GM19463 (cell line): ENCODE results near the gene NSMCE1.
"Not testable (repeated sequence)": the region's sequence is repeated elsewhere in the genome, so short reads cannot be mapped to it uniquely, and the experiment has no call there.

ENCODE experiments used
- ATAC-seq: cut with Tn5 transposase; IDR thresholded peaks from one replicate; pipeline ENCODE4 v1.9.1; 2021; ENCODE audit warnings: mild to moderate bottlenecking, moderate library complexity; ENCODE audit not compliant: unreplicated experiment

The NSMCE1 gene

DNA sequence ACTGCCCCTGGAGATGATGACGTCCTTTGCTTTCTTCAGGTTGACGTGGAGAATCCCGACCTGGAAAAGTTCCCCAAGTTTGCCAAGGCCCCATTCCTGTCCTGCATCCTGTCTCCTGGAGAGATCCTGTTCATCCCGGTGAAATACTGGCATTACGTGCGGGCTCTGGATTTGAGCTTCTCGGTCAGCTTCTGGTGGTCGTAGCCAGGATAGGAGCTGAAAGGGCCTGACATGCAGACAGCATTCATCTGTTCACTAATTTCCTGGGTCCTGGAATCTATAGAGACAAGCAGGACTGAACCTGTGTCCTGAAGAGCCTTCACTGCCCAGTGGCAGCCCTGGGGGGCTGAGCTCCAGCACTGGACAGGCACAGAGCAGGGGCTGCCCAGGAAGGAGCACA is 48.0 kb downstream of the NSMCE1 start:
- no peak for ATAC-seq

DNA sequence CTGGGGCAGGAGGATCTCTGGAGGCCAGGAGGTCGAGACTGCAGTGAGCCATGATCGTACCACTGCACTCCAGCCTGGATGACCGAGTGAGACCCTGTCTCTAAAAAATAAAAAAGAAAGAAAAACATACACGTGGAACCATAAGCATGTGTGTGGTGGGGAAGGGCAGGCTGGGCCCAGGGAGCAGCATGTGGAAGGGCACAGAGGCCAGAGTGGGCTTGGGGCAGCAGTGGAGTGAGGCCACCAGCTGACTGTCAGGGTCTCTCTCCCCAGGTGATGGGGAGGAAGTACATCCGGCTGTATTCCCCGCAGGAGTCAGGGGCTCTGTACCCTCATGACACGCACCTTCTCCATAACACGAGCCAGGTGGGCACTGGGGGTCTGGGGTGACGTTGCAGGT is 48.5 kb downstream of the NSMCE1 start:
- ATAC-seq = no peak

DNA sequence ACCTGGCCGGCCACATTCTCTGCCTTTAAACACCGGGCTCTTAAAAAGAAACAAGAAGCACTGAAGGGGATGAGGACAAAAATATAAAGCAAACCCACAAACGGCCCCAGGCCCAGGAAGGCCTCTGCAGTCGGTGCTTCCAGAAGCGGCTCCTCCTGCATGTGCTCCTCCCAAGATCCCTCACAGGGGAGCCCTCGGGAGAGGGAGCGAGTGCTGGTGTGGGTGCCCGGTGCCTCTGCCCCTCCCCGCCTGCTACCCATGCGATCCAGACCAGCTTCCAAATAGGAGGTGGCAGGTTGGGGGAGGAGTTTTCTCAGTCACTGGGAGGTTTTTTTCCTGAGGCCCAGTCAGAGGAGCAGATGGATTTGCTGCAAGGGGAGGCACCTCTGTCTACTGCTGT is 49.4 kb downstream of the NSMCE1 start:
- no peak for ATAC-seq

DNA sequence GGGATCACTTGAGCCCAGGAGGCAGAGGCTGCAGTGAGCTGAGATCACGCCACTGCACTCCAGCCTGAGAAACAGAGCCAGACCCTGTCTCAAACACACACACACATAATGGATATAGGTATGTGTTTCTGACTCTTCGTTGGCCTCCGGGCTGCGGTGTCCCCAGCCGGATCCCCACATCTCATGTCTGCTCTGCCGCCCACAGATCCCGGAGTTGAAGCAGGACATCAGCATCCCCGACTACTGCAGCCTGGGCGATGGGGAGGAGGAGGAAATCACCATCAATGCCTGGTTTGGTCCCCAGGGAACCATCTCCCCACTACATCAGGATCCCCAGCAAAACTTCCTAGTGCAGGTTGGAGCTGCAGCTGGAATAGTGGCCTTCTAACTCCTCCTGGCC is 49.8 kb downstream of the NSMCE1 start:
- no peak for ATAC-seq

DNA sequence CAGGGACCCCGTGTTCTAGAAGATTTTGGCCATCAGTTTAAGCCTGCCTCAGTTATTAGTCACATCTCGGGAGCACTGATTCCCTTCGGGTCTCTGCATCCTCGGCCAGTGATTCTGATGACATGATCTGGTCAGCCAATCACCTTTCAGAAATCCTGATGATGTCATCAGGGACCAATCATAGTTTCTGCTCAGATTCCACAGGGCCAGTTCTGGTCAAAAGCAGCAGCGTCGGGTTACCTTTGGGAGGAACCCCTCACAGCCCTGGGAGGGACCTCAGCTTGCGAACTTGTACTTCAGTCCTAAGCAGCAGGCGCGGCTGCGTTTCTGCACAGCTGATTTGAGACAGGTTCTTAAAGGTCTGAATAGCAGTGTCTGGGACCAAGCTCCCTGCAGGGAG is 51.3 kb downstream of the NSMCE1 start:
- ATAC-seq = no peak

DNA sequence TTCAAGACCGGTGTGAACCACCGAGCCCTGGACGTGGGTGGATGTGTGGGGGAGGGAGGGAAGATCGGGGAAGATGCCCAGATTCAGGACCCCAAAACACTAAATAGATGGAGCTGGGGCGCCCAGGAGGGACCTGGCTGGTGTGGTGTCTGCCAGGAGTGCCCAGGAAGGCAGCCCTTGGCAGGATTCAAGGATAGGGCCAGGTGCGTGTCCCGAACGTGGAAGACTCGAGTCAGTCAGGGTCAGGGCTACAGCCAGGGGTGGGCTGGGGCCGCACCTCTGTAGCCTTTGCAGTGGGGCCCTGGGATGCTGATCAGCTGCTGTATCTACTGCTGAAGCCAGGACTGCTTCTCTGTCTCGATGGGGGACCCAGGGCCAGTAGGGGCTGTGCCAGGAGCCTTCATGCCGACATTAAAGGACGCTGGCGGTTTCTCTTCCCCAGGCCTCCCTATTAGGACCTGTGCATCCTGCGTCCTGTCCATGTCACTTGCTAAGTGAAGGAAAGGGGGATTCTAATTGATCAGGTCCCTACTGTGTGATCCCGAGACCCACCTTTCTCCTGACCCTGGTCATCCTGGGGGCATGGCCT is 52.2 kb downstream of the NSMCE1 start:
- ATAC-seq = no peak

DNA sequence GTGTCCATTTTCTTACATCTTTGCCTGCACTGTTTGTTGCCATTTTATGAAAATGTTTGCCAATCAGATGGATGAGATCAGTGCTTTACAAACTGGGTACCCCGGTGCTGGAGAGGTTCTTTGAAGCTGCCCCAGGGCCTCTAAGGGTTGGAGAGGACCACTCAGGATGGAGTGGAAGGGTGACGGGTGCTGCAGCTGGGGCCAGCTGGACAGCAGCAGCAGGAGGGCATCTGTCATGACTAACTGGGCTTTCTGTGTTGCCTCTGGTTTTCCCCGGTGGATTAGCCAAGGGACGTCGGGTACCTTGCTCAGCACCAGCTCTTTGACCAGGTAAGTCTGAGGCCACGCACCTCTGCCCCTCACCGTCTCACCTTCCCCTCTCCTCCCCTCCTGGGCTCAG is 52.9 kb downstream of the NSMCE1 start:
- ATAC-seq = no peak

DNA sequence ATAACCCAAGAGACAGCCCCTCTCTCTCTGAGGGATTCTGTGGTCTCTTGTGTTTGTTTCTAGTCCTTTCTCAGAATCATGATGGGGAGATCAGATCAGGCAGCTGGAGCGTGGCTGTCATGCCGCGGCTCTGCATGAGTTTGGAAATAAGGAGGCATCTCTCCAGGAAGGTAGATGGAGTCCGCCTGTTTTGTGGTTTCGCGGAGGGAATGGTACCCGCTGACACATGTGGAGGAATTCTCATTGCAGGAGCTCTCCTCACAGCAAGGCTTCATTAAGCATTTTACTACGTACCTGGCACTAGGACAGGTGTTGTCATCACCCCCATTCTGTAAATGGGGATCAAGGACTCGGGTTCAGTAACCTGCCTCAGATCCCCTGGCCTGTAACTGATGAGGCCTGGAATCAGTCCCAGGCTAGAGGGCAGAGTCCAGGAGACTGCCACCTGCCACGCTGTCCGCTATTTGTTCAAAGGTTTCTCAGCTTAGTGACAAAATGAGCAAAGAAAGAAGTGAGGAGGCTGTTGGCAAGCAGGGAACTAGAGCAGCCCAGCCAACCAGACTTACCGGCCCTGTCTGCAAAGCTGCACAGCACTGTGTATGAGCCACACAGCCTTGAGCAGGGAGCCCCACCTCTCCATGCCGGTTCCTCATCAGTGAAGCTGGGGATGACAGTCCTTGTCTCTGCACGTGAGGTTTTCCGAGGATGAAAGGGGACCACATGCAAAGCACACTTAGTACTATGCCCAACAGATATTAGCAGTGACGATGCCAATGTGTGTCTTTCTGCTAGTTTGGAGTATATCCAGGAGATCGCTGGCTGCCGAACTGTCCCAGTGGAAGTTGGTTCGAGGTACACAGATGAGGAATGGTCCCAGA is 54.2 kb downstream of the NSMCE1 start:
- no peak for ATAC-seq

DNA sequence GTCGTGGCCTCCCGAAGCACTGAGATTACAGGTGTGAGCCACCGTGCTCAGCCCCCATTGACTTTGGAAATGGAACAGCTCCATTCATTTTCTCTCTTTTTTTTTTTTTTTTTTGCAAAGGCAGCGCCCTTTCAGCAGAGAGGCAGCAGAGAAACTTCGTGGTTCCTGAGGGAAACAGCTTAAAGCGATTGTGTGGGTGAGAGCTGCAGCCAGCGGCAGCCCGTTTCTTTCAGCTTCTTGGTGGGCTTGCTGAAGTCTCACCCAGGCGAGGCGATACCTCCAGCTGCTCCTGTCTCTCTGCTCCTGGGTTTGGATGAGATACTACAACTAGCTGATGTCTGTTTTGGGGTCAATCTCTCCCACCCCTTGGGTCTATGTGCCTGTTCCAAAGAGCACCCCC is 57.5 kb downstream of the NSMCE1 start:
- no peak for ATAC-seq

DNA sequence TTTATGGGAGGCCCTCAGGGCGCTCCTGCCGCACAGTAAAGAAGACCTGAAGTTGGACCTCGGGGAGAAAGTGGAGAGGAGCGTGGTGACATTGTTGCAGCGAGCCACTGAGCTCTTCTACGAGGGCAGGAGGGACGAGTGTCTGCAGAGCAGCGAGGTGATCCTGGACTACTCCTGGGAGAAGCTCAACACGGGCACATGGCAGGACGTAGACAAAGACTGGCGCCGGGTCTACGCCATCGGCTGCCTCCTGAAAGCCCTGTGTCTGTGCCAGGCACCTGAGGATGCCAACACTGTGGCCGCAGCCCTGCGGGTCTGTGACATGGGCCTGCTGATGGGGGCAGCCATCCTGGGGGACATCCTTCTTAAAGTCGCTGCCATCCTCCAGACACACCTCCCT is 58.4 kb downstream of the NSMCE1 start:
- no peak for ATAC-seq

DNA sequence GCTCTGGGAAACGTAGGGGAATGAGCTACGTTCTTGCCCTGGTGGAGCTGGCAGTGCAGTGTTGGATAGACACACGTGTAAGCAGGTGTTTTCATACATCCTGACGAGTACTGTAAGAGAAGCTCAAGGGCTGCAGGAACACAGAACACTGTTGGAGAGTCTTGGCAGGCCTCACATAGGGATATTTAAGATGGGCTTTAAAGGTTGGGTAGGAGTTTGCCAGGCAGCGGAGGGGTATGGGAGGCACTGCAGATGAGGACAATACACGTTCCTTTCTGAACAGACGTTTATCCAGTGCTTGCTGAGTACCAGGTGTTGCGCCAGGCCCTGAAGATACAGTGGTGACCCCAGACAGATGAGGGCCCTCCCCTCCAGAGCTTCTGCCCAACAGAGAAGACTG is 59.0 kb downstream of the NSMCE1 start:
- ATAC-seq = no peak

DNA sequence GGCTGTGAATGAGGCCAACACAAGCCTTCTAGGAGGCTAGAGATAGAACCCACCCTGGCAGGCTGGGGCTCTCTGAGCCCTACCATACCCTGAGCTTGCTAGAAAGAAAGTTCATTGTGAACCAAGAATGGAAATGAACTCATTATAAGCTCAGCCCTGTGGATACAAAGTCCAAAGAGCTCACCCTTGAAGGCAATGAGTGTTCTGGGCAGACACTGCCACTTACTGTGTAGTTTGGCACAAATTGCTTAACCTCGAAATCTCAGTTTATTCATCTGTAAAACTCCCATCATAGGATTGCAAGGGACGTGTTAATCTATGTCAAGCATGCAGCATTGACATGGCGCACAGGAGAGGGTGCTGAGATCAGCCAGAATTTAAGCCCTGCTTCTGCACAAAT is 59.8 kb downstream of the NSMCE1 start:
- no peak for ATAC-seq

DNA sequence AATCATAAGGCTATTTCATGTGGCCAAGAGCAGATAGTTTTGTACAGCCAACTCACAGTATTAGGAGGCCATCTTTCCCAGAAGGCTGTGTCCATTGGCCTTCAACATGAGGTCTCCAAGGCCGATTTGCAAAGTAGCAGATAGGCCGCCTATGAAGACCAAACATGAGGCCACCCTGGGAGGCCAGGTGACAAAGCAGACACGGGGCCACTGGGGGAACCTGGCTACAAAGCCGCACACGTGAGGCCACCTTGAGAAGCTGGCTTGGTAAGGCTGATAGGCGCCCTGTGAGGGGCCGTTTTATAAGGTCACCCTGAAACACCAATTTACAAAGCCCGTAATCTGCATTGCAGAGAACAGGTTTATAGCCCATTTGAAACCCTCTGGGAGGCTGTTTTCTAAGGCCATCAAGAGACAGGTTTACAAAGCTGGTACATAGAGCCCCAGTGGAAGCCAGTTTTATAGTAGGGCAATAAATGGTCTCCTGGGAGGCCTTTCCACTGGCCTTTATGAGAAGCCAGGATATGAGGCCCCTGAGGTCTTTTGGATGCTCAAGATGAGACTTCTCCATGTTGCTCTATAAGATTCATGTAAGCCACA is 60.4 kb downstream of the NSMCE1 start:
- no peak for ATAC-seq

DNA sequence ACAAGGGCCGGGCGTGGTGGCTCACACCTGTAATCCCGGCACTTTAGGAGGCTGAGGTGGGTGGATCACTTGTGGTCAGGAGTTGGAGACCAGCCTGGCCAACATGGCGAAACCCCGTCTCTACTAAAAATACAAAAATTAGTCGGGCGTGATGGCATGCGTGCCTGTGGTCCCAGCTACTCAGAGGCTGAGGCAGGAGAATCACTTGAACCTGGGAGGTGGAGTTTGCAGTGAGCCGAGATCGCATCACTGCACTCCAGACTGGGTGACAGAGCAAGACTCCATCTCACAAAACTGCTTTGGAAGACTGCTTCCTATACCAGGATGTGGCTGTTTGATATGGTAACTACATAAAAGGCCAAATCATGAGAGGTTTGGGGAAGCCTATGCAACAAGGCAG is 61.5 kb downstream of the NSMCE1 start:
- ATAC-seq = not testable (repeated sequence)

DNA sequence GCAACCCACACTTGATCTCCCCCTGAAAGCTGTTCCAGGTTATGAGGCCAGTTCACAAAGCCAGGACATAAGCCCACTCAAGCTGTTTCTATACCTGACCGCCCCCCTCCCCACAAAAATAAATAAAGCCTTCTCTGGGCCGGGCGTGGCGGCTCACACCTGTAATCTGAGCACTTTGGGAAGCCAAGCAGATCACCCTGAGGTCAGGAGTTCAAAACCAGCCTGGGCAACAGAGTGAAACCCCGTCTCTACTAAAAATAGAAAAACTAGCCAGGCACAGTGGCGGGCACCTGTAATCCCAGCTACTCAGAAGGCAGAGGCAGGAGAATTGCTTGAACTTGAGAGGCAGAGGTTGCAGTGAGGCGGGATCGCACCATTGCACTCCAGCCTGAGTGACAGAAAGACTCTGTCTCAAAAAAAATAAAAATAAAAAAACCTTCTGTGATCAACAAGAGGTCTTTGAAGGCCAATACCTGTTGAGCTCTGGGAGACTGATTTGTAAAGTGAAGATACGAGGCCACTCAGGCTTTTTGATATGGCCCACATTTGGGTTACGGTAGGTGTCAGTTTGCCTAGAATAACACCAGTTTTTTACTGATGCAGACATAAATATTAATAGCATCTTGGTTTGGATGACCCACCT is 63.0 kb downstream of the NSMCE1 start:
- no peak for ATAC-seq

DNA sequence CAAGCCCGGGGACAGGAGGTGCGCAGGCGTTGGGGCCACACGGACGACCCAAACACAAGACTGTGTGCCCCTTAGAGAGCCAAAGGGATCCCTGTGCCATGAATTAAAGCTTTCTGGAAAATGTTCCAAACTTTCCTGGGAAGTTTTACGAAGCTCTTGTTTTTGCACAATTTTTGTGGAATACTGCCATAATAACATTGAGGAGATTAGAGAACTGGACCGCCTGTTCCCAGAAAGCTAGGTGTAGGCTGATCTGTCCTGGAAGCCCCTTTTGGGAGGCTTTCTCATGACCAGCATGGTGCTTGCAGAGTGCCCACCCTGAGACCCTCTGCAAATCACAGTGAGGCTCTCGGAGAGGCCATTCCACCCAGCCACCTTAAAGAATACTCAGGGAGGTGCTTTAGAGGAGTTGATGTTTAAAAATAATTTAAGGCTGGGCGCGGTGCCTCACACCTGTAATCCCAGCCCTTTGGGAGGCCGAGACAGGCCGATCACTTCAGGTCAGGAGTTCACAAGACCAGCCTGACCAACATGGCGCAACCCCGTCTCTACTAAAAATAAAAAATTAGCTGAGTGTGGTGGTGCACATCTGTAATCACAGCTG is 64.2 kb downstream of the NSMCE1 start:
- ATAC-seq = no peak

DNA sequence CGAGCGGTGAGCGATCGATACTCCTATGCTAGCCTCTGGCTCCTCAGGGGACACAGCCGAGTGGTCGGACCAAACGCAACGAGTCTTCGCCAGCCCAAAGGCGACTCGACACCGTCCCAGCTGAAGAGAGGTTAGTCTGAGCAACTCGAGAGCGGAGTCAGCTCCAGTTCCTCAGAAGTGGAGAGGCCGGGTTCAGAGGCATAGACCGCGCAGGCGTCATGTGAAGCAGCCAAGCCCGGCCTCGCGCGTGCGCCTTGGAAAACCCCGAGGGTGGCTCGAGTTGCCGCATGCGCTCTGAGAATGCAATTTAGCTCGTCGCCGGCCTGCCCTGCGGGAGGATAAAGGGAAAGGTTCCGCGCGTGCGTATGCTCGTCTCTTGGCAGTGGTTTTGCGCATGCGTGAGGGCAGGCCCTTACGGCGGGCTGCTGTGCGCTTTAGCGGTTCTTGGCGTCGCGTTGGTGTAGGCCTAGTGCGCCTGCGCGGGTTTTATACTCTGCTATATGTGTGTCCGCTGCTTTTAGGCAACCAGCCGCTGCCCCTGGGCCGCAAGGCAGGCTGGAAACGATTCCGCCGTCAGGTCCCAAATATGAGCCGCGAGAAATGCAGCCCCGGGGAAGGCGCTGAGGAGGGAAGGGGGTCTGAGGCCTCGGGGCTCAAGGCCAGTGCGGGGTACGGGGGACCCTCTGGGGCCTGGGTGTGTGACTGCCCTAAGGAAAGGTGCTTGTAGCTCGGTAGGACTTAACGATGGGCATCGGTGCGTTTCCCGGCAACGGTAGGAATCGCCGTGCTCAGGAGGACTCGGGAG is 64.9 kb downstream of the NSMCE1 start, which contains the start of gene KDM8:
Gene KDM8 (plus strand): TSS at position 20 of the 805 bp plus-strand sequence. CDS start 6,598 bp downstream, outside the sequence.
- peak; percentile 85 for ATAC-seq

DNA sequence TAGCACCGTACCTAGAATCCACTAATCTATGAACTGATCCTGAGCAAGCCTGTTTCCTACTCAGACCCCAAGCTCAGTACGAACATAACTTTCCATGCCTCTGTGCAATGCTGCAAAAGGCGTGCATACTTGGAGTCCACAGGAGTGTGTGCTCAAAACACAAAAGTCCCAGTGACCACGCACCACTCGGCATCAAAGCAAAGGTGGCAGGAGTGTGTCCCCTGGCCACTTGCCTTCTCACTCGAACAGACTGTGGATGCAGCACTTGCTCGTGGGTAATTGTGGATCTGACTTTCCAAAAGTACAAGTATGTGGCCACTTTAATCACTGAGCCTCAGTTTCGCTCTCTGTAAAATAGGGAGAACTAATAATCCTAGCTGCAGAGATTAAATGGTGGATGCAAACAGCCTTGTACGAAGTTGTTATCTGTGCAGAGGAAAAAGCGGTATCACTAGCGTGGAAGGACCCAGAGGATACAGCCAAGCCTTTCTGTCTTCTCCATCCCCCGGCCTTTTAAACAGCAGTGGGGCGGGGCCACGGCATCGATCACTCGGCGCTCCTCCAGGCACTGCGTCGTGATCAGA is 65.6 kb downstream of the NSMCE1 start:
- peak; percentile 54 for ATAC-seq

DNA sequence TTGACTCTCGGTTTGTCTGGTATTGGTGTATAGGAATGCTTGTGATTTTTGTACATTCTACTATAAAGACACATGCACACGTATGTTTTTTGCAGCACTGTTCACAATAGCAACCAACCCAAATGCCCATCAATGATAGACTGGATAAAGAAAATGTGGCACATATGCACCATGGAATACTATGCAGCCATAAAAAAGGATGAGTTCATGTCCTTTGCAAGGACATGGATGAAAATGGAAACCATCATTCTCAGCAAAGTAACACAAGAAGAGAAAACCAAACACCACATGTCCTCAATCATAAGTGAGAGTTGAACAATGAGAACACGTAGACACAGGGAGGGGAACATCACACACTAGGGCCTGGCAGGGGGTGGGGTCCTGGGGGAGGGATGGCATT is 67.7 kb downstream of the NSMCE1 start:
- not testable (repeated sequence) for ATAC-seq

DNA sequence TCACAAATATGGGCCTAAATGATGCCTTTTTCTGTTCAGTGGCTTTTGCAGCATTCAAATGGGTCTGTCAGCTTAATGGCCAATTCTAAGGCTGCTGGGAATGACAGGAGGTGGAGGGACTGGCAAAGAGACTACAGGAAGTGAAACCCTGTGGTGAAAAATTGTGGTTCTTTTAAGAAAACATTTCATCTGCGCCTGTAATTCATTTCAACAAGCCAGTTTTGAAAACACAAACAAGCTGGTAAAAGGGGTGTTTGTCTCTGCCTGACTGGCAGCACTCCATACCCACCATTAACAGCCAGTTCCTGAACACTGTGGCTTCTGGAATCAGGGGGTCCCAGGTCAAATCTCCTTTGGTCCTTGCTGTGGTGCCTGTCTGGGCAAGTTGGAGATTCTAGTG is 68.8 kb downstream of the NSMCE1 start:
- no peak for ATAC-seq
